Subcutaneous abdominal adipose tissue (tissue), 5 donors: Measurements from ENCODE around the gene GPR148.

ENCODE experiments used
- H3K27ac ChIP-seq: one replicate; pipeline ENCODE4 v1.7.0; 2013; ENCODE audit warnings: low read depth, mild to moderate bottlenecking, inconsistent platforms, low read length, moderate library complexity
- H3K27me3 ChIP-seq, 5 donors: one replicate each; pipeline ENCODE4 v1.7.0; 2013; ENCODE audit warnings: low read length in 5 of 5, inconsistent platforms in 1 of 5; ENCODE audit not compliant: control insufficient read depth in 5 of 5, insufficient read depth in 4 of 5
- H3K36me3 ChIP-seq, 5 donors: one replicate each; pipeline ENCODE4 v1.7.0; 2013; ENCODE audit warnings: low read length in 5 of 5; ENCODE audit not compliant: control insufficient read depth in 5 of 5, insufficient read depth in 5 of 5
- H3K4me1 ChIP-seq, 5 donors: one replicate each; pipeline ENCODE4 v1.7.0; 2013; ENCODE audit warnings: low read length in 5 of 5, mild to moderate bottlenecking in 3 of 5, moderate library complexity in 1 of 5; ENCODE audit not compliant: control insufficient read depth in 5 of 5, insufficient read depth in 5 of 5
- H3K4me3 ChIP-seq, 5 donors: one replicate each; pipeline ENCODE4 v1.7.0; 2013; ENCODE audit warnings: low read length in 5 of 5, low read depth in 1 of 5
- H3K9ac ChIP-seq, 5 donors: one replicate each; pipeline ENCODE4 v1.7.0; 2013; ENCODE audit warnings: low read length in 5 of 5, mild to moderate bottlenecking in 4 of 5, moderate library complexity in 3 of 5
- H3K9me3 ChIP-seq, 5 donors: one replicate each; pipeline ENCODE4 v1.7.0; 2013; ENCODE audit warnings: low read length in 5 of 5; ENCODE audit not compliant: control insufficient read depth in 5 of 5
- donor health status: healthy.
- donor health status: healthy.
- donor health status: healthy.
- donor health status: healthy.
- donor health status: healthy.

GPR148 gene

DNA sequence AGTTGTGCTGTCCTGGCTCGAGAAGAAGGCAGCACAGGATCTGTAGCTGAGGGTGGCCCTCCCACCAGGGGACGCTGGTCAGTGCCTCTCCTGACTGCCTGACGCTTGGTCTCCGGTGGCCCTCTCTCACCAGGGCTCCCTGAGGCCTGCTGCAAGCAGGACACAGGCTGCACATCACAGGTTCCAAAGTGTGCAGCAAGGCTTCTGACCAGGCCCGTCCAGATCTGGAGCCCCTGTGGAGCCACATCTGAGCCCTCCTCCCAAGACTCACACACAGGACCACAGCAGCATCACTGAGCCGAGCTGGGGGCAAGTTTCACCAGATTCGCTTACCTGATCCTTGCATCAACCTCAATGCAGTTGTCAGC, 38.5 kb downstream of the GPR148 start:
- H3K4me1 ChIP-seq: no peaks in the 10 kb centered on the region
- no peak overlapping the region for H3K27ac ChIP-seq
- no peaks in the 10 kb centered on the region for H3K9me3 ChIP-seq
- peaks cover 0 to 10% (median 6%) of the 10 kb centered on the region in 5 donors for H3K27me3 ChIP-seq
- H3K36me3 ChIP-seq: no peaks in the 10 kb centered on the region
- no peak overlapping the region for H3K9ac ChIP-seq
- no peak overlapping the region for H3K4me3 ChIP-seq

DNA sequence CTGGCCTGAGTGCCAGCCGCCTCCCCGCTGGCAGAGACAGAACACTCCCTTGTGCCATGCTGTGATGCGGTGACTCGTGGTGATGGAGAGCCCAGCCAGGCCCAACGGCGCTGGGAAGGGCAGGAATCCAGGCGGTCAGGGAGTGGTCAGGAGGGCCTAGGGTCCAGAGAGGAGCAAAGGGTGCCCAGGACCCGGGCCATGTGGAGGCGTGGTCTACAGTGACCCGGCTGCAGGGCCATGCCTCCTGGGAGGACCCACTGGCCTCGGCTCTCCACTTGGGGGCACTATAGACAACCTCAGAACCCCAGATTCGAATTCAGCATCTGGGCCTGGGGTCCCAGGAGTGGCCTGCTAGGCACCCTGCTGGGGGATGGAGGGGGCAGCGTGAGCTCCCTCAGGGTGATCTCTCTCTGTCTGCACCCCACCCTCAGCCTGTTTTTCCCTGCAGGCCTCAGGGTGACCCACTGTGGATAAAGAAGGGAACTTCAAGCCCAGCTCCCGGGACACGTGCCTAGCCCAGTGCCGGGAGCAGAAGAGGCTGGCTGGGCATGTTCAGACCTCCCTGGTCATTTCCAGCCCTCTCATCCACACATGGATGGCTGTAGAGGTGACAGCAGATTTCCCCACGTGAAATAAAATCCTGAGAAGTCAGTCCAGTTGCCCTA, 39.5 kb downstream of the GPR148 start:
- Histone ChIP-seq H3K4me3 (no peak overlapping the region), H3K27ac (no peak overlapping the region), H3K4me1 (no peaks in the 10 kb centered on the region), H3K36me3 (no peaks in the 10 kb centered on the region), H3K27me3 (peaks cover 0 to 8% (median 5%) of the 10 kb centered on the region in 5 donors), H3K9me3 (peaks cover 0 to 4% (median 0%) of the 10 kb centered on the region in 5 donors), H3K9ac (no peak overlapping the region)

GRCh38 chr2:130769343-130769907, 40.6 kb downstream of the GPR148 start:
- Histone ChIP-seq H3K4me3 (no peak overlapping the region), H3K36me3 (no peaks in the 10 kb centered on the region), H3K4me1 (no peaks in the 10 kb centered on the region), H3K9me3 (peaks cover 0 to 4% (median 0%) of the 10 kb centered on the region in 5 donors), H3K27ac (no peak overlapping the region), H3K9ac (no peak overlapping the region), H3K27me3 (peaks cover 0 to 8% (median 5%) of the 10 kb centered on the region in 5 donors)

GRCh38 chr2:130776550-130776949, 47.7 kb downstream of the GPR148 start:
- Histone ChIP-seq H3K9me3 (peaks cover 0 to 4% (median 0%) of the 10 kb centered on the region in 5 donors), H3K36me3 (no peaks in the 10 kb centered on the region), H3K27me3 (peaks cover 0 to 2% (median 0%) of the 10 kb centered on the region in 5 donors), H3K27ac (no peak overlapping the region), H3K4me3 (no peak overlapping the region), H3K4me1 (no peaks in the 10 kb centered on the region), H3K9ac (no peak overlapping the region)

GRCh38 chr2:130778781-130779180, 49.9 kb downstream of the GPR148 start:
- H3K36me3 ChIP-seq: no peaks in the 10 kb centered on the region
- no peaks in the 10 kb centered on the region for H3K9me3 ChIP-seq
- H3K4me1 ChIP-seq: no peaks in the 10 kb centered on the region
- no peak overlapping the region for H3K9ac ChIP-seq
- H3K27me3 ChIP-seq: peaks cover 0 to 2% (median 0%) of the 10 kb centered on the region in 5 donors
- no peak overlapping the region for H3K4me3 ChIP-seq
- no peak overlapping the region for H3K27ac ChIP-seq
